ENCODE results near the gene PITHD1. TPM values are rescaled to one million over a fixed set of nuclear protein-coding genes. Genes with fewer than 3 reads are reported as not detected.
A peak's percentile ranks its signal among the peaks of the same experiment; 100 is the strongest.

The PITHD1 gene, protein sequence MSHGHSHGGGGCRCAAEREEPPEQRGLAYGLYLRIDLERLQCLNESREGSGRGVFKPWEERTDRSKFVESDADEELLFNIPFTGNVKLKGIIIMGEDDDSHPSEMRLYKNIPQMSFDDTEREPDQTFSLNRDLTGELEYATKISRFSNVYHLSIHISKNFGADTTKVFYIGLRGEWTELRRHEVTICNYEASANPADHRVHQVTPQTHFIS
- total RNA-seq = 35.8 and 42.5 TPM in 2 replicates
- polyA plus RNA-seq = 31.5 and 43.1 TPM in 2 replicates
- 38.1 and 42.2 TPM in 2 replicates for polyA plus RNA-seq (2011; cell fraction: cytosol; rRNA removed)
- polyA plus RNA-seq (2011; cell fraction: nucleus; rRNA removed) = 32.1 and 39.7 TPM in 2 replicates
- polyA plus RNA-seq (2012) = 26.5 and 35.3 TPM in 2 replicates
- polyA minus RNA-seq = 13.1 and 19.8 TPM in 2 replicates
- polyA minus RNA-seq (2011; cell fraction: cytosol; rRNA and poly(A)+ RNA removed) = 17.3 TPM
- 7.6 and 13.0 TPM in 2 replicates for polyA minus RNA-seq (2011; cell fraction: nucleus; rRNA and poly(A)+ RNA removed)
- Bru-seq, nascent RNA = percentile 75 among the genes with signal in this experiment
- BruChase-seq, experiment 1, labeled RNA remaining after a 6-hour chase = percentile 90 among the genes with signal in this experiment
- percentile 89 among the genes with signal in this experiment for BruChase-seq, experiment 2, labeled RNA remaining after a 2-hour chase
- long read RNA-seq, transcript PITHD1-201 (6 exons, 1,603 nt) = major isoform, 73 of 163 reads
- long read RNA-seq, partial matches to known transcripts = 0 of 163 reads
- long read RNA-seq, other reads (novel, unspliced or antisense) = 90 of 163 reads

DNA sequence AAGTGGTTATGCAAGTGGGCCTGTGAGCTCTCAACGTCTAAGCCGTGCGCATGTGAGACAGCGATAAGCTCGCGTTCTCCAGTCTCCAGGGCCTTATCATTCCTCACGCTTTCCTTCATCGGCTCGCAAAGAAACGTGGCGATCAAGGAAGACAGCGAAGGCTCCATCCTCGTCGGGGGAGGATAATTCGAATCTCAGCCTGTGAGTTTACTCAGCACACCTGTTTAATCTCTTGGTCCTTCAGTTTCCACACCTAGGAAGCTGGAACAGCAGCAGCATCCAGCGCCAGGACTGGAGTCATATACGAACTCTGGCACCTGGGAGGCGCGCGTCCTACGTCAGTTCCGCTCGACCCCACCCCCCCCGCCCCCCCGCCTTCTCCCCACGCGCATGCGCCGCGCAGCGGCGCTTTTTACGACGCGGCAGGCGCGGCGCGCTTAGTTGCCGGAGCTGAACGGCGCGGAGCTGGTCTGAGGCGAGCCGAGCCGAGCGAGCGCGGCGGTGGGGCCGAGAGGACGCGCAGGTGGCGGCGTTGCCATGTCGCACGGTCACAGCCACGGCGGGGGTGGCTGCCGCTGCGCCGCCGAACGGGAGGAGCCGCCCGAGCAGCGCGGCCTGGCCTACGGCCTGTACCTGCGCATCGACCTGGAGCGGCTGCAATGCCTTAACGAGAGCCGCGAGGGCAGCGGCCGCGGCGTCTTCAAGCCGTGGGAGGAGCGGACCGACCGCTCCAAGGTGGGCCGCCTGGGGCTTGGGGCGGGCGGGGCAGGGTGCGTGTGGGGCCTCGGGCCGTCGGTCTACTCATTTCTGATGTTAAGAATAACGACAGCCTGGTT is at the start of gene PITHD1:
TSS of gene PITHD1 (plus strand) at position 440 of the 836 bp plus-strand sequence. CDS start at position 538, 98 bp downstream.
- peak within 1 kb of the TSS; percentile 93 for H3K4me2 ChIP-seq (ENCODE audit: insufficient read depth, low read length)
- ChIA-PET POLR2A (interaction anchor here (0.8 to 3.0 kb wide), 5 partner anchors 12 to 23 kb away, joined by 3 to 16 read pairs (median 5); no protein-coding TSS in a partner anchor), CTCF (interaction anchor here (0.6 to 2.1 kb wide), 9 partner anchors 14 to 250 kb away, joined by 3 to 11 read pairs (median 4); partner anchors contain the start of gene HMGCL)
- intact Hi-C loops (cut with micrococcal nuclease) = loop anchor here (1.0 kb wide), 2 partner anchors 13 to 22 kb away; partner anchors contain the start of genes GALE and LYPLA2
- peaks cover 33% of the 10 kb centered on the region for H3K79me2 ChIP-seq (ENCODE audit: control insufficient read depth, insufficient read depth, low read length)
- no TSS peak for BruUV-seq (replicated peaks)
- FAIRE-seq = peak; percentile 76
- H3K27me3 ChIP-seq (ENCODE audit: control insufficient read depth in 2 of 2, insufficient read depth in 2 of 2, low read length in 2 of 2) = no peaks in the 10 kb centered on the region
- H3K4me1 ChIP-seq (ENCODE audit: control insufficient read depth, extremely low read depth, insufficient read depth, low read length) = peaks cover 24% of the 10 kb centered on the region
- peak within 1 kb of the TSS; percentile 43 to 81 (median 68) for H3K4me3 ChIP-seq (replicated peaks in 1 of 3; ENCODE audit: insufficient read depth in 1 of 3, low read depth in 1 of 3, low read length in 3 of 3)
- DNase-seq (ENCODE audit: low read depth, low spot score) = peak; percentile 86
- H3K36me3 ChIP-seq (ENCODE audit: control insufficient read depth in 2 of 2, extremely low read depth in 1 of 2, insufficient read depth in 2 of 2, low read length in 2 of 2) = no peaks in the 10 kb centered on the region
- peak within 1 kb of the TSS; percentile 75 for H3K27ac ChIP-seq (ENCODE audit: insufficient read depth, low read depth, low read length)
- H3K9me1 ChIP-seq (replicated peaks; ENCODE audit: control insufficient read depth, extremely low read depth, insufficient read depth, low read length) = no peaks in the 10 kb centered on the region
- dilution Hi-C loops (cut with MboI; ENCODE audit: extremely low pct_ligation_motif_present, low sequenced_read_pairs) = no loop called here
- H3K9me3 ChIP-seq (replicated peaks; ENCODE audit: control insufficient read depth, insufficient read depth, low read length) = no peaks in the 10 kb centered on the region
- peak within 1 kb of the TSS; percentile 79 for H3K9ac ChIP-seq (replicated peaks; ENCODE audit: extremely low read depth, insufficient read depth, low read length)
- H2AFZ ChIP-seq (ENCODE audit: low read depth, low read length) = peak within 1 kb of the TSS; percentile 96
- no peaks in the 10 kb centered on the region for H4K20me1 ChIP-seq (replicated peaks; ENCODE audit: control insufficient read depth, extremely low read depth, insufficient read depth, low read length)
- TF ChIP-seq FOS (IDR thresholded peaks at IDR 0.05; ENCODE audit: borderline replicate concordance, insufficient read depth, low read length) = no peak
- peak; percentile 96 for TF ChIP-seq POLR2AphosphoS5 (IDR thresholded peaks at IDR 0.05; ENCODE audit: insufficient read depth, low read depth, low read length)
- no peak for TF ChIP-seq EZH2 (IDR thresholded peaks at IDR 0.05; ENCODE audit: borderline replicate concordance, low read depth, low read length, severe bottlenecking)
- TF ChIP-seq POLR2A (IDR thresholded peaks at IDR 0.05; ENCODE audit: low read depth, low read length) = peak; percentile 80
- TF ChIP-seq JUN (IDR thresholded peaks at IDR 0.05; ENCODE audit: borderline replicate concordance, insufficient read depth, insufficient read length, low read depth) = no peak
- TF ChIP-seq MYC (IDR thresholded peaks at IDR 0.05; ENCODE audit: low read depth, low read length) = no peak
- TF ChIP-seq GATA2 (IDR thresholded peaks at IDR 0.05; ENCODE audit: insufficient read depth, insufficient read length, low read depth, low read length) = no peak
